ENCODE measurements around the gene NDUFV3.
A peak's percentile ranks its signal among the peaks of the same experiment; 100 is the strongest.
"Not testable (repeated sequence)": the region's sequence is repeated elsewhere in the genome, so short reads cannot be mapped to it uniquely, and the experiment has no call there.

The NDUFV3 gene

GRCh38 chr21:42892931-42893755 lies at the start of gene NDUFV3:
TSS of gene NDUFV3 (plus strand) at chr21:42893309. CDS start at chr21:42893334, 25 bp downstream.
- DNase-seq, result peak; percentile 100

GRCh38 chr21:42844411-42845113 lies 48.5 kb upstream of the NDUFV3 start:
- no peak for DNase-seq

- DNase-seq, result no peak
These were observed 47.7 kb upstream of the NDUFV3 start for GRCh38 chr21:42845296-42845965.

GRCh38 chr21:42846221-42846620 lies 46.9 kb upstream of the NDUFV3 start:
- no peak for DNase-seq

- DNase-seq, result no peak
These were observed 45.9 kb upstream of the NDUFV3 start for GRCh38 chr21:42847051-42847707.

- no peak for DNase-seq
These were observed 45.4 kb upstream of the NDUFV3 start for GRCh38 chr21:42847726-42848125.

GRCh38 chr21:42848144-42848931 lies 44.8 kb upstream of the NDUFV3 start:
- not testable (repeated sequence) for DNase-seq

- no peak for DNase-seq
These were observed 44.0 kb upstream of the NDUFV3 start for GRCh38 chr21:42848932-42849758.

GRCh38 chr21:42849759-42850412 lies 43.2 kb upstream of the NDUFV3 start:
- no peak for DNase-seq

- DNase-seq, result no peak
These were observed 42.6 kb upstream of the NDUFV3 start for GRCh38 chr21:42850463-42850862.

GRCh38 chr21:42850866-42851391 lies 42.2 kb upstream of the NDUFV3 start:
- DNase-seq, result peak; percentile 58

GRCh38 chr21:42851812-42852665 lies 41.1 kb upstream of the NDUFV3 start:
- DNase-seq, result no peak

- no peak for DNase-seq
These were observed 40.1 kb upstream of the NDUFV3 start for GRCh38 chr21:42852925-42853570.

- no peak for DNase-seq
These were observed 39.5 kb upstream of the NDUFV3 start for GRCh38 chr21:42853621-42854020.

- no peak for DNase-seq
These were observed 38.7 kb upstream of the NDUFV3 start for GRCh38 chr21:42854246-42855010.

GRCh38 chr21:42855171-42855936 lies 37.8 kb upstream of the NDUFV3 start:
- DNase-seq, result no peak

- no peak for DNase-seq
These were observed 37.2 kb upstream of the NDUFV3 start for GRCh38 chr21:42855937-42856335.

Measured in NCI-H82 (cell line).